Trophoblast cell (in vitro differentiated cells and primary cell): Measurements from ENCODE around the gene ICA1.
"Not testable (repeated sequence)": the region's sequence is repeated elsewhere in the genome, so short reads cannot be mapped to it uniquely, and the experiment has no call there.

Experiments used
- DNase-seq, 2 donors: peaks; one replicate each; pipeline ENCODE4 v3.0.0-alpha.2; 2016
- H2AFZ ChIP-seq: 2 replicates; pipeline ENCODE4 v1.6.1; 2013; ENCODE audit warnings: low read length, moderate library complexity, mild to moderate bottlenecking; ENCODE audit not compliant: insufficient read depth, poor library complexity
- H2AK5ac ChIP-seq: 2 replicates; pipeline ENCODE4 v1.6.1; 2013; ENCODE audit warnings: mild to moderate bottlenecking, low read length
- H2BK120ac ChIP-seq: 2 replicates; pipeline ENCODE4 v1.6.1; 2013; ENCODE audit warnings: low read length, mild to moderate bottlenecking, moderate library complexity; ENCODE audit not compliant: insufficient read depth, poor library complexity
- H2BK12ac ChIP-seq: 2 replicates; pipeline ENCODE4 v1.6.1; 2013; ENCODE audit warnings: mild to moderate bottlenecking, low read length, moderate library complexity
- H2BK5ac ChIP-seq: 2 replicates; pipeline ENCODE4 v1.6.1; 2013; ENCODE audit warnings: low read length, low read depth, moderate library complexity, mild to moderate bottlenecking; ENCODE audit not compliant: poor library complexity
- H3K14ac ChIP-seq: 2 replicates; pipeline ENCODE4 v1.6.1; 2013; ENCODE audit warnings: mild to moderate bottlenecking, low read length
- H3K18ac ChIP-seq: 2 replicates; pipeline ENCODE4 v1.6.1; 2013; ENCODE audit warnings: mild to moderate bottlenecking, low read length
- H3K23ac ChIP-seq: 2 replicates; pipeline ENCODE4 v1.6.1; 2013; ENCODE audit warnings: low read length
- H3K27ac ChIP-seq: 2 replicates; pipeline ENCODE4 v1.5.1; 2013; ENCODE audit warnings: low read depth, mild to moderate bottlenecking, inconsistent platforms, low read length, moderate library complexity
- H3K27me3 ChIP-seq: 2 replicates; pipeline ENCODE4 v1.6.1; 2013; ENCODE audit warnings: inconsistent platforms, mild to moderate bottlenecking, low read length, moderate library complexity; ENCODE audit not compliant: insufficient read depth
- H3K36me3 ChIP-seq, 2 experiments: 1 replicate in 1 of 2; 2 replicates in 1 of 2; pipeline ENCODE4 v1.6.1; 2013; ENCODE audit warnings: low read length in 2 of 2, mild to moderate bottlenecking in 2 of 2, moderate library complexity in 1 of 2; ENCODE audit not compliant: insufficient read depth in 2 of 2, control insufficient read depth in 1 of 2
- H3K4ac ChIP-seq: 2 replicates; pipeline ENCODE4 v1.6.1; 2013; ENCODE audit warnings: low read depth, mild to moderate bottlenecking, low read length, moderate library complexity
- H3K4me1 ChIP-seq, 2 experiments: 1 replicate in 1 of 2; 2 replicates in 1 of 2; pipeline ENCODE4 v1.6.1; 2013; ENCODE audit warnings: low read length in 2 of 2, mild to moderate bottlenecking in 2 of 2, moderate library complexity in 1 of 2; ENCODE audit not compliant: insufficient read depth in 2 of 2, control insufficient read depth in 1 of 2
- H3K4me2 ChIP-seq: 2 replicates; pipeline ENCODE4 v1.6.1; 2013; ENCODE audit warnings: inconsistent platforms, mild to moderate bottlenecking, low read length, moderate library complexity
- H3K4me3 ChIP-seq: 2 replicates; pipeline ENCODE4 v1.5.1; 2013; ENCODE audit warnings: mild to moderate bottlenecking, low read depth, low read length, inconsistent platforms
- H3K79me1 ChIP-seq: one replicate; pipeline ENCODE4 v1.6.1; 2013; ENCODE audit warnings: low read length
- H3K79me2 ChIP-seq: 2 replicates; pipeline ENCODE4 v1.6.1; 2013; ENCODE audit warnings: low read length, mild to moderate bottlenecking; ENCODE audit not compliant: control insufficient read depth, insufficient read depth, poor library complexity
- H3K9ac ChIP-seq: 2 replicates; pipeline ENCODE4 v1.6.1; 2013; ENCODE audit warnings: mild to moderate bottlenecking, low read length
- H3K9me3 ChIP-seq: 2 replicates; pipeline ENCODE4 v1.6.1; 2013; ENCODE audit warnings: low read depth, mild to moderate bottlenecking, control low read depth, inconsistent platforms, low read length; ENCODE audit not compliant: insufficient read depth
- H4K12ac ChIP-seq: 2 replicates; pipeline ENCODE4 v1.6.1; 2013; ENCODE audit warnings: low read depth, mild to moderate bottlenecking, low read length, moderate library complexity
- H4K8ac ChIP-seq: 2 replicates; pipeline ENCODE4 v1.6.1; 2013; ENCODE audit warnings: low read depth, mild to moderate bottlenecking, low read length, moderate library complexity
- H4K91ac ChIP-seq: one replicate; pipeline ENCODE4 v1.6.1; 2013; ENCODE audit warnings: low read depth, mild to moderate bottlenecking, low read length, moderate library complexity
- WGBS: extraction: QIAGEN DNeasy Blood & Tissue Kit; methylation state at CpG from one replicate; pipeline ENCODE4 v1.1.7; 2013; ENCODE audit warnings: missing lambda C conversion rate; ENCODE audit not compliant: insufficient read length, insufficient coverage; ENCODE audit errors: extremely low coverage; 5-methylcytosine and 5-hydroxymethylcytosine counted together

ICA1 gene

DNA sequence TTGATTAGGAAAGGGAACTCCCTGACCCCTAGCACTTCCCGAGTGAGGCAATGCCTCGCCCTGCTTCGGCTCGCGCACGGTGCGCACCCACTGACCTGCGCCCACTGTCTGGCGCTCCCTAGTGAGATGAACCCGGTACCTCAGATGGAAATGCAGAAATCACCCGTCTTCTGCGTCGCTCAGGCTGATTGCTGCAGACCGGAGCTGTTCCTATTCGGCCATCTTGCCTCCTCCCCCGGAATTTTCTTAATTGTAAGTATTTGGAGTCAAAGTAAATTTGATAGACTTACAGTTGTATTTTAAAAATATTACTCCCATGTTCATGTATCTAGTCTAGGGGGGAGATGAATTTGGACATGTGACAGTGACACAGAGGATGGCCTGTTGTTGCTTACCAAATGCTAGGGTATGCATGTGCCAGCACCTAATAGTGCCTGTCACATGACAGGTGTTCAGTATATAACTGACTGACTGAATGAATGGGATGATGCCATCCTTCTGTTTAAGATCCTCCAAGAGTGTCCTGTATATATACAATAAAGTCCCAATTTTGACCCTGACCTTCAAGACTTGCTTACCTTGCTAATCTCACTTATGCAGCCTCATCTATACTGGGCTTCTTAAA, 42.0 kb upstream of the ICA1 start:
- H4K8ac ChIP-seq = no peak overlapping the region
- H4K91ac ChIP-seq = no peak overlapping the region
- H2AFZ ChIP-seq = no peak overlapping the region
- DNase-seq = peak in 1 of 2 donors; percentile 31
- H4K12ac ChIP-seq = no peak overlapping the region
- H3K9ac ChIP-seq = no peak overlapping the region
- H3K27ac ChIP-seq = no peak overlapping the region
- no peaks in the 10 kb centered on the region for H3K79me2 ChIP-seq
- H3K4me3 ChIP-seq = no peak overlapping the region
- H3K14ac ChIP-seq = no peak overlapping the region
- no peak overlapping the region for H3K18ac ChIP-seq
- no peak overlapping the region for H2BK12ac ChIP-seq
- H3K27me3 ChIP-seq = no peaks in the 10 kb centered on the region
- no CpG with 5 or more reads among the region's 16 CpGs for WGBS
- H2BK5ac ChIP-seq = no peak overlapping the region
- no peaks in the 10 kb centered on the region for H3K36me3 ChIP-seq
- no peaks in the 10 kb centered on the region for H3K79me1 ChIP-seq
- no peak overlapping the region for H3K4me2 ChIP-seq
- no peak overlapping the region for H3K4ac ChIP-seq
- H3K23ac ChIP-seq = no peak overlapping the region
- no peak overlapping the region for H2AK5ac ChIP-seq
- H2BK120ac ChIP-seq = no peak overlapping the region
- no peaks in the 10 kb centered on the region for H3K9me3 ChIP-seq
- H3K4me1 ChIP-seq = no peaks in the 10 kb centered on the region

DNA sequence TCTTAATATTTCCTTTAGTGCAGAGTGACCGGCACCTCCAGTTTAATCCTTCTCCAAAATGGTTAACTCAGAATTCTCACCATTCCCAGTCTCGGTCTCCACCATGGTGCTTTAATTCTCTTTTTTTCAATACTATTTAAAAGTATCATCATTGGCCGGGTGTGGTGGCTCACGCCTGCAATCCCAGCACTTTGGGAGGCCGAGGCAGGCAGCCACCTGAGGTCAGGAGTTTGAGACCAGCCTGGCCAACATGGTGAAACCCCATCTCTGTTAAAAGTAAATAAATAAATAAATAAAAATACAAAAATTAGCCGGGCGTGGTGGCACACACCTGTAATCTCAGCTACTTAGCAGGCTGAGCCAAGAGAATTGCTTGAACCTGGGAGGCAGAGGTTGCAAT, 35.1 kb upstream of the ICA1 start:
- not testable (repeated sequence) for H3K4me3 ChIP-seq, H2AFZ ChIP-seq, H4K12ac ChIP-seq, H3K27me3 ChIP-seq, H3K23ac ChIP-seq, H3K4me2 ChIP-seq, H3K36me3 ChIP-seq, H3K27ac ChIP-seq, H3K79me2 ChIP-seq, H2BK5ac ChIP-seq, H3K18ac ChIP-seq, H3K9ac ChIP-seq, H3K4me1 ChIP-seq, H4K8ac ChIP-seq, DNase-seq, H3K9me3 ChIP-seq, H4K91ac ChIP-seq, H3K4ac ChIP-seq, H2AK5ac ChIP-seq, H3K14ac ChIP-seq, H2BK12ac ChIP-seq, H2BK120ac ChIP-seq, H3K79me1 ChIP-seq
- no CpG with 5 or more reads among the region's 7 CpGs for WGBS

DNA sequence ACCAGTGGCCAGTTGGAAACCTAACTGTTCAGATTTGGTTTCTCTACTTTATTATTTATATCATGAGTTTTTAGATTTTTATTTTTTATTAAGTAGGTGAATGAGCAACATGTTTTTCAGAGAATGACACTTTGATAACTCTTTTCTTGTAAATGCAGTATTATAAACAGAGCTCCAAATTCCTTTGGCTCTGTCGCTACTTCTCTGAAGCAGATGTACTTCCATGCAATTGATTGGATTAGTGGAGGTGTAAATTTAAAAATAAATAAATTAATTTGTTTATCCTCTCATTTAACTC, 34.3 kb upstream of the ICA1 start:
- Histone ChIP-seq H3K4ac (no peak overlapping the region), H3K4me3 (no peak overlapping the region), H3K4me2 (no peak overlapping the region)

DNA sequence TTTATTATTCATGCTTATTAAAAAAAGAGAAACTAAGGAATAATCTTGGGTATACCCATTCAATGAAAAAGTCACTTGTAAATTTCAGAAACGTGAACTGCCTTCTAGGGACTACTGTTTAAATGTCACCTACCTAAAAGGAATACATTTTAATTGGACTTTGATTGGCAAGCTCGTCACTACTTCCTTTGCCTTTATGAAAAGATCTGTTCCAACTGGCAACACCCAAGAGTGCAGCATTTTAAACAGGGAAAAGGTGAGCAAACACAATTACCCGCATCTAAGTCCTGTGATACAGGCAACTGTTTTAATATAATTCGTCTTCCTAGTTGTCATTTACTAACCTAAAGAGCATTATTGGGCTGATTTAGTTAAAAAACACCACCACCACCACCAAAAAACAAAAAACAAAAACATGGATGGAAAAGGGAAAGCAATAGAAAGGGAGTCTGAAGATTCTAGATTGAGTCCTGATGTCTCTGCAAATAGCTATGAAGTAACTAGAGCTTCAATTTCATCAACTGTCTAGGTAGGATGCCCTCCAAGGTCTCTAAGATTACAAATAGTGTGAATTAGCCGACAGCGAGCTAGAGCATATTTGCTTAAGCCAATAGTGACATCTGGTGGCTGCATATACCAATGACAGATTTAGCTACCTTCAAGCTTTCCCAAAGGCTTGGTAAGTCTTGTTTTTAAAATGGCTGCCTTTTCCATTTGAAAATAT, 33.8 kb upstream of the ICA1 start:
- H4K91ac ChIP-seq = no peak overlapping the region
- no peak overlapping the region for H3K4me2 ChIP-seq
- no CpG with 5 or more reads among the region's 6 CpGs for WGBS

More for the DNA sequence above, 34.3 kb upstream of the ICA1 start:
- Histone ChIP-seq H3K18ac (no peak overlapping the region), H3K79me2 (no peaks in the 10 kb centered on the region), H2AFZ (no peak overlapping the region), H4K8ac (no peak overlapping the region), H3K27me3 (peaks cover 2% of the 10 kb centered on the region), H3K23ac (no peak overlapping the region), H4K12ac (no peak overlapping the region), H2BK120ac (no peak overlapping the region), H3K14ac (no peak overlapping the region), H3K27ac (no peak overlapping the region), H3K9me3 (no peaks in the 10 kb centered on the region), H4K91ac (no peak overlapping the region), H2AK5ac (no peak overlapping the region), H3K9ac (no peak overlapping the region), H2BK12ac (no peak overlapping the region), H3K4me1 (no peaks in the 10 kb centered on the region), H2BK5ac (no peak overlapping the region), H3K79me1 (no peaks in the 10 kb centered on the region), H3K36me3 (no peaks in the 10 kb centered on the region)
- WGBS = no CpG with 5 or more reads among the region's 1 CpG
- no peak for DNase-seq

More for the DNA sequence above, 33.8 kb upstream of the ICA1 start:
- H2BK5ac ChIP-seq = no peak overlapping the region
- H3K4me1 ChIP-seq = no peaks in the 10 kb centered on the region
- H3K18ac ChIP-seq = no peak overlapping the region
- no peak overlapping the region for H2BK120ac ChIP-seq
- H3K36me3 ChIP-seq = no peaks in the 10 kb centered on the region
- peaks cover 2% of the 10 kb centered on the region for H3K27me3 ChIP-seq
- no peak overlapping the region for H4K8ac ChIP-seq
- H3K14ac ChIP-seq = no peak overlapping the region
- H3K4me3 ChIP-seq = no peak overlapping the region
- DNase-seq = peak; percentile 69 to 96
- H3K27ac ChIP-seq = no peak overlapping the region
- no peak overlapping the region for H2AK5ac ChIP-seq
- no peaks in the 10 kb centered on the region for H3K79me1 ChIP-seq
- no peak overlapping the region for H3K4ac ChIP-seq
- H3K79me2 ChIP-seq = no peaks in the 10 kb centered on the region
- no peak overlapping the region for H4K12ac ChIP-seq
- H2BK12ac ChIP-seq = no peak overlapping the region
- H2AFZ ChIP-seq = no peak overlapping the region
- H3K9ac ChIP-seq = no peak overlapping the region
- H3K23ac ChIP-seq = no peak overlapping the region
- H3K9me3 ChIP-seq = no peaks in the 10 kb centered on the region
